ENCODE measurements around the gene CCL22.
"Not testable (repeated sequence)": the region's sequence is repeated elsewhere in the genome, so short reads cannot be mapped to it uniquely, and the experiment has no call there.

The CCL22 gene

GRCh38 chr16:57396786-57397185 lies 38.2 kb downstream of the CCL22 start:
- TF ChIP-seq, protein P1, sequence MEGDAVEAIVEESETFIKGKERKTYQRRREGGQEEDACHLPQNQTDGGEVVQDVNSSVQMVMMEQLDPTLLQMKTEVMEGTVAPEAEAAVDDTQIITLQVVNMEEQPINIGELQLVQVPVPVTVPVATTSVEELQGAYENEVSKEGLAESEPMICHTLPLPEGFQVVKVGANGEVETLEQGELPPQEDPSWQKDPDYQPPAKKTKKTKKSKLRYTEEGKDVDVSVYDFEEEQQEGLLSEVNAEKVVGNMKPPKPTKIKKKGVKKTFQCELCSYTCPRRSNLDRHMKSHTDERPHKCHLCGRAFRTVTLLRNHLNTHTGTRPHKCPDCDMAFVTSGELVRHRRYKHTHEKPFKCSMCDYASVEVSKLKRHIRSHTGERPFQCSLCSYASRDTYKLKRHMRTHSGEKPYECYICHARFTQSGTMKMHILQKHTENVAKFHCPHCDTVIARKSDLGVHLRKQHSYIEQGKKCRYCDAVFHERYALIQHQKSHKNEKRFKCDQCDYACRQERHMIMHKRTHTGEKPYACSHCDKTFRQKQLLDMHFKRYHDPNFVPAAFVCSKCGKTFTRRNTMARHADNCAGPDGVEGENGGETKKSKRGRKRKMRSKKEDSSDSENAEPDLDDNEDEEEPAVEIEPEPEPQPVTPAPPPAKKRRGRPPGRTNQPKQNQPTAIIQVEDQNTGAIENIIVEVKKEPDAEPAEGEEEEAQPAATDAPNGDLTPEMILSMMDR (conservative IDR thresholded peaks at IDR 0.05; ENCODE audit: low read length) = no peak
- no peak overlapping the region for H3K4me3 ChIP-seq (ENCODE audit: low read length)
- no peak for DNase-seq (ENCODE audit: low read depth)

DNA sequence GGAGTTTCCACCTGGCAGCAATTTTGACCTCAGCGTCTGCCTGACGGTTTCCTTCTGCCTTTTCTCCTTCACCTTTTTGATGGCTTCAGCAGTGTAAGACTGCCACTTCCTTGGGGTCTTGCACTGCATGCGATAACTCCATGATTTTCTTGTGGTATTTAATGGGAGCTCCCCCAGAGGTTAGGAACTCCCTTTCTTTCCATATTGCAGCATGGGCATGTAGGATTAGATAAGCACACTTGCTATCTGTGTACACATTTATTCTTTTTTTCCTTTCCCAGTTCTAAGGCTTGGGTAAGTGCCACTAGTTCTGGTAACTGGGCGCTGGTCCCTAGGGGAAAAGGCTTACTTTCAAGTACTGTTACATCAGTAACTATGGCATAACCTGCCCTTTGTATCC lies 38.9 kb downstream of the CCL22 start:
- not testable (repeated sequence) for H3K4me3 ChIP-seq (ENCODE audit: low read length); DNase-seq (ENCODE audit: low read depth)

GRCh38 chr16:57401943-57402640 lies 43.5 kb downstream of the CCL22 start:
- DNase-seq (ENCODE audit: low read depth) = no peak
- no peak overlapping the region for H3K4me3 ChIP-seq (ENCODE audit: low read length)
- TF ChIP-seq, protein P1 (conservative IDR thresholded peaks at IDR 0.05; ENCODE audit: low read length) = no peak

- no peak within 1 kb of the TSS for H3K4me3 ChIP-seq (ENCODE audit: low read length)
- TF ChIP-seq, protein P1 (conservative IDR thresholded peaks at IDR 0.05; ENCODE audit: low read length) = no peak
- no peak for DNase-seq (ENCODE audit: low read depth)
Observed at GRCh38 chr16:57403965-57404817, 45.6 kb downstream of the CCL22 start, which contains the start of gene CCL17. Gene CCL17, plus strand, starts transcription at chr16:57404767. Its CDS starts 9,166 bp downstream, at chr16:57413933.

- TF ChIP-seq, protein P1 (conservative IDR thresholded peaks at IDR 0.05; ENCODE audit: low read length) = no peak
- DNase-seq (ENCODE audit: low read depth) = no peak
- H3K4me3 ChIP-seq (ENCODE audit: low read length) = no peak overlapping the region
Observed at GRCh38 chr16:57405097-57405496, 46.5 kb downstream of the CCL22 start.

GRCh38 chr16:57406881-57407280 lies 48.3 kb downstream of the CCL22 start:
- no peak overlapping the region for H3K4me3 ChIP-seq (ENCODE audit: low read length)
- no peak for DNase-seq (ENCODE audit: low read depth)
- TF ChIP-seq, protein P1 (conservative IDR thresholded peaks at IDR 0.05; ENCODE audit: low read length) = no peak

GRCh38 chr16:57407521-57408353 lies 49.2 kb downstream of the CCL22 start:
- TF ChIP-seq, protein P1 (conservative IDR thresholded peaks at IDR 0.05; ENCODE audit: low read length) = no peak
- DNase-seq (ENCODE audit: low read depth) = no peak
- H3K4me3 ChIP-seq (ENCODE audit: low read length) = no peak overlapping the region
